KOPT-K1 (cell line): ENCODE results near the gene POLR1B.

Source experiments
- H3K27ac ChIP-seq: fragments of 200-600 bp; sonication (generic); 2 replicates; pipeline ENCODE4 v1.5.1; 2016; ENCODE audit warnings: antibody characterized with exemption, mild to moderate bottlenecking, low read depth, low read length; ENCODE audit not compliant: poor library complexity, severe bottlenecking
- H3K36me3 ChIP-seq: fragments of 200-600 bp; sonication (generic); 2 replicates; pipeline ENCODE4 v1.5.1; 2017; ENCODE audit warnings: antibody characterized with exemption, mild to moderate bottlenecking, low read length, moderate library complexity; ENCODE audit not compliant: insufficient read depth
- H3K9me3 ChIP-seq: fragments of 200-600 bp; sonication (generic); 2 replicates; pipeline ENCODE4 v1.5.1; 2017; ENCODE audit warnings: antibody characterized with exemption, low read length, mild to moderate bottlenecking; ENCODE audit not compliant: insufficient read depth, poor library complexity, severe bottlenecking

POLR1B gene

DNA sequence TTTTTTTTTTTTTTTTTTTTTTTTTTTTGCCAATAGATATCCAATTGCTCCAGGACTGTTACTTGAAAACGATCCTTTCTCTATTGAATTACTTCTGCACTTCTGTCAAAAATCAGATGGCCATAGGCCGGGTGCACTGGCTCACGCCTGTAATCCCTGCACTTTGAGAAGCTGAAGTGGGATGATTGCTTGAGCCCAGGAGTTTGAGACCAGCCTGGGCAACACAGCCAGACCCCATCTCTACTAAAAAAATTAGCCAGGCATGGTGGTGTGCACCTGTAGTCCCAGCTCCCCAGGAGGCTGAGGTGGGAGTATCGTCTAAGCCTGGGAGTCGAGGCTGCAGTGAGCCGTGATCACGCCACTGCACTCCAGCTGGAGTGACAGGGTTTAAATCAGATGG, 37.8 kb downstream of the POLR1B start:
- peaks cover 32% of the 10 kb centered on the region for H3K36me3 ChIP-seq
- H3K27ac ChIP-seq, result no peak overlapping the region
- H3K9me3 ChIP-seq, result no peaks in the 10 kb centered on the region

DNA sequence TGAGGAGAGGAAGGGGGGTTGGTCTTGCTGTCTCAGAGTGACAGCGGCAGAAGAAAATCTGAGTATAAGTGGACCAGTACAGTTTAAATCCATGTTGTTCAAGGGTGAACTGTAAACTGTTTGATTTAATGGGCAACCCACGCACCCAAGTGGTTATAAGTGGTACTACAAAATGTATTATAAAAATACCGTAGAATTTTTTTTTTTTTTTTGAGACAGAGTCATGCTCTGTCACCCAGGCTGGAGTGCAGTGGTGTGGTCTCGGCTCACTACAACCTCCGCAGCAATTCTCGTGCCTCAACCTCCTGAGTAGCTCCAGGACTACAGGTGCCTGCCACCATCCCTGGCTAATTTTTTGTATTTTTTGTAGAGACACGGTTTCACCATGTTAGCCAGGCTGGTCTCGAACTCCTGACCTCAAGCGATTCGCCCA, 40.1 kb downstream of the POLR1B start:
- peaks cover 9% of the 10 kb centered on the region for H3K36me3 ChIP-seq
- no peaks in the 10 kb centered on the region for H3K9me3 ChIP-seq
- H3K27ac ChIP-seq, result no peak overlapping the region

DNA sequence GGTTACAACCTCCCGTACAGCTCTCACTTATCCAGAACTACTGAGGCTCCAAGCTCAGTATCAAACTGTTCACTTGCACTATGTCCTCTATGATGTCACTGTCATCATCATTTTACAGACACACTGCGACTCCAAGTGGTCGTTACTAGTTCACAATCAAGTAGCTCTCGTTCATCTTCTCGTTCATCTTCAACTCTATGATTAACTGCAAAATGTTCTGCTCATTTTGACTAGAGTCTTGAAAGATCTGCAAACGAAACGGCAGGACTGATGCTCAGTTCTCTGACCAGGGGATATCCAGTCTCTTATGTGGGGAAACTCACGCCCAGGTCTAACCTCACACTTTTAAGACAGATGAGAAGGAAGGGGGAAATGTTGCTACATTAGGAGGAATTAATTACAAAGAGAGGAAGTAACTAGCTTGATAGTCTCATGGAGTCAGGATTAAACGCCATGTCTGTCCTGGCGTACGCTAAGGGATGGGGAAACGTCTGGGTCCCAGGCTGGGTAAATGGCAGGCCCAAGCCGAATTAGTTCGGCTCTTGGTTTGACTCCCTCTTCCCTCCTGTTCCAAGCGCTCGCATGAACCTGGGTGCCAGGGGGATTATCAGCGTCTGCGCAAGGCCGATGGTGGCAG, 41.4 kb downstream of the POLR1B start:
- Histone ChIP-seq H3K27ac (peak overlapping the region; percentile 53), H3K9me3 (no peaks in the 10 kb centered on the region), H3K36me3 (no peaks in the 10 kb centered on the region)

DNA sequence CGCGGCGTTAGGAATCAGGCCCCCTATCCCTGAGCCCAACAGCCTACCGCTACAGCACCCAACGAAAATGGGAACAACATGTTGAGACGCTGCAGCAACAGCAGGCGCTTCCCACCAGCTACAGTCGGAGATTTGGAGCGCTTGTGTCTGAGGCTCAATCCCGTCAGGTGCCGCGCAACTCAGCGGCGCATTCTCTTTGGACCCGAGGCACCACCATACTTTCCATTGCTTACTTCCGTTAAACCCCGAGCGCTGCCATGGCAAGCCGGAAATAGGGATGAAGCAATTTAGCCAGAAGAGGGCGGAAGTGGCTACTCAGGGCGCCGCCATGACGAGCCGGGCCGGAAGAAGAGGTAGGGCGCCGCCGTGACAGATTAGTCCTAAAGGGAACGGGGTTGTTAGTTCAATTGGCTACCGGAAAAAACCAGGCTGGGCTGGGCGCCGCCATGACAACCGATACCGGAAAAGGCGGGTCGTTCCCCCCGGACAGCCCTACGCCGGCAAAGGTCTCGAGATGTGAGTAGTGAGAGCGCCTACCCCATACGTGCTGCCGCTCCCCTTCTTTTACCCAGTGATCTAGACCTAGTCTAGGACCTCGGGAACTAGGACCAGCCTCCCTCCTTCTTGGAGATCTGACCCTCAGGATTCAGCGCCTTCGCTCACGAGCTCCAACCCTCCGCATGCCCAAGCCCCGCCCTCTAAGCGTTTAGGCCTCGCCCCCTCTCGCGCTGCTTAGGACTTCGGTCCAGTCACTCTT, 42.0 kb downstream of the POLR1B start, which contains the start of gene CHCHD5:
Gene CHCHD5, plus strand, starts transcription at position 476 of the 757 bp plus-strand sequence. Its CDS starts 39 bp downstream, at position 515.
- Histone ChIP-seq H3K9me3 (no peaks in the 10 kb centered on the region), H3K27ac (peak within 1 kb of the TSS; percentile 53), H3K36me3 (no peaks in the 10 kb centered on the region)

DNA sequence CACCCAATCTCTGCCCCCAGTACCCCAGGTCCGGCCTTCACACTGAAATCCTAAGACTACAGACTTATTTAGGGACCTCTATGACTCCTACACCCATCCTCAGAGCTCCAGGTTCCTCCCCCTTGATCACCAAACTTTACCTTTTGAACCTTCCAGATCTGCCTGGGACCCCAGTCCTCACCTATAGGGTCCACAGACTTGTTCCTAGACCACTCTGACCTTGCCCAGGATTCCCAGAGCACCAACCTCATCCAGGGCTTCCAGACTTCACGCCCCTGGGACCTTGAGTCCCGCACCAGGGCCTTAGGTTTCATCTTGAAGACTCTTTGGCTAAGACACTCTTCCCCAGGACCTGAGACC, 42.6 kb downstream of the POLR1B start:
- Histone ChIP-seq H3K9me3 (no peaks in the 10 kb centered on the region), H3K36me3 (no peaks in the 10 kb centered on the region), H3K27ac (peak overlapping the region; percentile 53)

DNA sequence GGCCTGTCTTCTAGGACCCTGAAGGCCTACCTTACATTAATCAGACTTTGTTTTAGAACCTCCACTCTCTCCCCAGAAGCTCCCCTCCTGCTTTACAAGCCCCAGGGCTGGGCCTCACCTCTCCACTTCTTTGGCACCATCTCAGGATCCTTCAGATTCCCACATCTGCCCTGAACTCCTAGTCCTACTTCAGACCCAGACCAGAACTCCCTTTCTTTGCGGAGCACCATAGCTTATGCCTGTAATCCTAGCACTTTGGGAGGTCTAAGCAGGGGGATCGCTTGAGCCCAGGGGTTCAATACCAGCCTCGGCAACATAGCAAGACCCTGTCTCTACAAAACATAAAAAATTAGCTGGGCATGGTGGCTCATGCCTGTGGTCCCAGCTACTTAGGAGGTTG, 43.1 kb downstream of the POLR1B start:
- Histone ChIP-seq H3K27ac (peak overlapping the region; percentile 53), H3K36me3 (no peaks in the 10 kb centered on the region), H3K9me3 (no peaks in the 10 kb centered on the region)

DNA sequence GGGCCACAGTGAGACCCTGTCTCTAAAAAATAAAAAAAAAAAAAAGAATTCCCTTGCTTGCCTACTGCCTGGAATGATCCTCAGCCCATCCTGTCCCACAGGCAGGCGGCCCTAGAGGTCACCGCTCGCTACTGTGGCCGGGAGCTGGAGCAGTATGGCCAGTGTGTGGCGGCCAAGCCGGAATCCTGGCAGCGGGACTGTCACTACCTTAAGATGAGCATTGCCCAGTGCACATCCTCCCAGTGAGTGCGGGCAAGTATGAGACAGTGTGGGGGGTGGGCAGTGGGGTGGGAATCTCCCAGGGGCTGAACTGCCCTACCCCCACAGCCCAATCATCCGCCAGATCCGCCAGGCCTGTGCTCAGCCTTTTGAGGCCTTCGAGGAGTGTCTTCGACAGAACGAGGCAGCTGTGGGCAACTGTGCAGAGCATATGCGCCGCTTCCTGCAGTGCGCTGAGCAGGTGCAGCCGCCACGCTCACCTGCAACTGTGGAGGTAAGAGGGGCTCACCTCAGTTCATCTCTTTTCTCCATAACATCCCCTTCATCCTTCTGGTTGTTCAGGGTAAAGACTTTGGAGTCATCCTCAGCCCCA, 43.7 kb downstream of the POLR1B start:
- H3K9me3 ChIP-seq, result no peaks in the 10 kb centered on the region
- H3K36me3 ChIP-seq, result no peaks in the 10 kb centered on the region
- no peak overlapping the region for H3K27ac ChIP-seq

DNA sequence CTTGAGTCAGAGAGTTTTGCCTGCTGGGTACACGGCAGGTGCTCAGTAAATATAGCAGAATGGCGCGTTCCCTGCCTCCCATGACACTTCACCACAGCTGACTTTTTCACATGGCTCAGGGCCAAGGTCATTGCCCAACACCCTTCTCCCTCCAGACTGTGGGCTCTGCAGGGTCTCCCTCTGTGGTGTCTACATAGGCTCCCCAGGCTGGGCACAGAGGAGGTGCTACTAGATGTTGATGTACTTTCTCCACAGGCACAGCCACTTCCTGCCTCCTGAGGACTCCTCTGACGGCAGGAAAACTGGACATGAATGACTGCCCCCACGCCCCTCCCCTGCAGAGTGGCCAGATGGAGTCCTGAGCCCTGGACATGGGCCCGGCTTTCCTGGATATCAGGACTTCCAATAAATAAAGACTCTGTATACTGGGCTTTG, 46.4 kb downstream of the POLR1B start:
- Histone ChIP-seq H3K27ac (no peak overlapping the region), H3K36me3 (no peaks in the 10 kb centered on the region), H3K9me3 (no peaks in the 10 kb centered on the region)

DNA sequence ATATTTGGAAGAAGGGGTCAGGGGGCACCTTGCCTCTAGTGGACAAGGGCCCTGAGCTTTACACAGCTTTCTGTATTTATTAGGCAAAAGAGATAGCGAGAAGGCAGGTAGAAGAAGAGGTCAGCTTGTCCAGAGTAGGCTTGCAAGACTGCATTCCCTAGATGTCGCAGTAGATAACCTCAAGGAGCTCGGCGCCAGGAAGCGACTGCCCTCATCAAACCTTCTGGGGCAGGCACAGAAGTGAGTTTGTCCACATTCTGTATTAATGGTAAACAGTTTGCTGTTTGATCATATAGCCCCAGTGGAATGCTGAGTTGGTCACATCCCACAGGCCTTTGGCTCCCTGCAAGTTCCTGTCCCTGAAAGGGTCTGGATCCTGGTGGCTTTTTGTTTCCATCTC, 49.1 kb downstream of the POLR1B start:
- Histone ChIP-seq H3K27ac (no peak overlapping the region), H3K36me3 (no peaks in the 10 kb centered on the region), H3K9me3 (no peaks in the 10 kb centered on the region)

DNA sequence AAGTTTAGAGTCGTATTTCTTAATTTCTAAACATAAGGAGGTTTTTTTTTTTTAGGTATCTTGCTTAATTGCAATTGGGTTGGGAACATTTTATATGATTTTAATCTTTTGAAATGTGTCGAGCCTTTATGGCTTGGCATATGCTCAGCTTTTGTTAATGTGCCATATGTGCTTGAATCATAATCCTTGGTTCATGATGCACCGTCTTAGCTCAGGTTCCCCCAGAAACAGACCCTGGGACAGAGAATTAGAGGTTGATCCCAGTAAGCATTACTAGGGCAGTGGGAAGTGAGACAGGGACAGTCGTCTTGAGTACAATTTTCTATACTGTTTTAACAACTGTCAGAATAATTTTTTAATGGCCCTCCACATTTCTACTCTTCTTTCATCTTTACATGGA, 51.5 kb downstream of the POLR1B start:
- no peaks in the 10 kb centered on the region for H3K9me3 ChIP-seq
- no peaks in the 10 kb centered on the region for H3K36me3 ChIP-seq
- H3K27ac ChIP-seq, result no peak overlapping the region

DNA sequence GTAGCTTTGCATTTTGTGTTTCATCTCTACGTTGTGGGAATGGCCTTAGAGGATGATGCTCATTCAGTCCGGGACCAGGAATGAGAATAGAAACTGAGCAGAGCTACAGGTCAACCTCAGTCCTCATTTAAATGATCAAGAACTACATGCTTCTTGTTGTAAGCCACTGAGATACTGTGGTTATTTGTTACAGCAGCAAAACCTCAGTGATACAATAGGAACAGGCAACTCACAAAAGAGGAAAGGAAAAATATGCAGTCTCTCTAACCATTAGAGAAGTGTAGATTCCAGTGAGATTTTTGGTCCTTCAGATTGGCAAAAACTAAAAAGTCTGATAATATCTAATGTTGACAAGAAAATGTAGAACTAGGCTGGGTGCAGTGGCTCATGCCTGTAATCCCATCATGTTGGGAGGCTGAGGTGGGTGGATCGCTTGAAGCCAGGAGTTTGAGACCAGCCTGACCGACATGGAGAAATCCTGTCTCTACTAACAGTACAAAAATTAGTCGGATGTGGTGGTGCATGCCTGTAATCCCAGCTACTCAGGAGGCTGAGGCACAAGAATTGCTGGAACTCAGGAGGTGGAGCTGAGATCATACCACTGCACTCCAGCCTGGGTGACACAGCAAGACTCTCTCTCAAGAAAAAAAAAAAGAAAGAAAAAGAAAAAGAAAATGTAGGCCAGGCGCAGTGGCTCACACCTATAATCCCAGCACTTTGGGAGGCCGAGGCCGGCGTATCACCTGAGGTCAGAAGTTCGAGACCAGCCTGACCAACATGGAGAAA, 55.5 kb downstream of the POLR1B start:
- Histone ChIP-seq H3K9me3 (no peaks in the 10 kb centered on the region), H3K36me3 (no peaks in the 10 kb centered on the region)

DNA sequence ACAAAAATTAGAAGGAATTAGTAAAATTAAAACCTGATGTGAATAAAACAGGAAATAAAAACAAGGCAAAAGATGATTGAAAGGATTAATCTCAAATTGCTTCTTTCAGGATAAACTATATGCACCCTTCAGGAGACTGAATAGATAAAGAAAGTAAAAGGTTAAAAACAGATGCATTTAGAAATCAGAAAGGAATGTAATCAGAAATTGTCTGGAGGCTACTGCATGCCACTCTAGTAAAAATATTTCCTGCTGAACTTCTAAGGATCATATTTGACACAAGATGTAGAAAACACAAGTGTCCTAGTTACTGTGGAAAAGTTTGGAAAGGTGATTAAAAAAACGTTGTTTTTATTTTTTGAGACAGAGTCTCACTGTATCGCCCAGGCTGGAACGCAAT, 58.4 kb downstream of the POLR1B start:
- H3K36me3 ChIP-seq, result no peaks in the 10 kb centered on the region
- H3K9me3 ChIP-seq, result no peaks in the 10 kb centered on the region
- H3K27ac ChIP-seq, result no peak overlapping the region

More for the DNA sequence above, 55.5 kb downstream of the POLR1B start:
- H3K27ac ChIP-seq, result no peak overlapping the region

DNA sequence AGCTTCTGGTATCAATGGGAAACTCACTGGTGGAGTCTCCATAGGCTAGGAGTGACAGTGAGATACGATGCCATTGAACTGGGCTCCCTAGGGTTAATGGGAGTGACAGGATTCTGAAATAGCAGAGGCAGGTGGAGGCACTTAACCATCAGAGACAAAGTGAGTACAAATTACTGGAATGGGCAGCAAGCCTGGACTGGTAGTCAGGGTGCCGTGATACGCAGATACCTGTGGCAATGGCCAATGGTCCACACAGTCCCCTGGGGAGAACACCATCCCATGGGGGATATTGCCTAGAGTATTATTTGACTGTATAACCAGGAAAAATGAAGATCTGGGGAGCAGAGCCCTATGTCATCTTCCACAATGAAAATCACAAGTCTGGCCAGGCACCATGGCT, 59.5 kb downstream of the POLR1B start:
- Histone ChIP-seq H3K36me3 (no peaks in the 10 kb centered on the region), H3K9me3 (no peaks in the 10 kb centered on the region), H3K27ac (no peak overlapping the region)

DNA sequence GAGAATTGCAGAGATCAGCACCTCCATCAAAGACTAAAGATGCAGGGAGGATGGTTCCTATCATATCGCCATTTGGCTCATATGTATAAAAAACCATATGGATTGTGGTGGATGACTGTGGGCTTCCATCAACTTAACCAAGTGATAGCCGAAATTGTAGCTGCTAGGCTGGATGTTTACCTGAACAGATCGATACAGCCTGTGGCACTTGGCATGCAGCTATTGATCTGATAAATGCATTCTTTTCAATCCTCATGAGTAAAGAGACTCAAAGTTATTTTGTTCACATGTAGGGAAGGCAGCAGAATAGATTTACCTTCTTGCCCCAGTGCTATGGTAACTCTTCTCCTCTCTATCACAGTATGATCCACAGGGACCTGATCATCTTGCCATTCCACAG, 60.7 kb downstream of the POLR1B start:
- Histone ChIP-seq H3K36me3 (no peaks in the 10 kb centered on the region), H3K9me3 (no peaks in the 10 kb centered on the region), H3K27ac (no peak overlapping the region)

DNA sequence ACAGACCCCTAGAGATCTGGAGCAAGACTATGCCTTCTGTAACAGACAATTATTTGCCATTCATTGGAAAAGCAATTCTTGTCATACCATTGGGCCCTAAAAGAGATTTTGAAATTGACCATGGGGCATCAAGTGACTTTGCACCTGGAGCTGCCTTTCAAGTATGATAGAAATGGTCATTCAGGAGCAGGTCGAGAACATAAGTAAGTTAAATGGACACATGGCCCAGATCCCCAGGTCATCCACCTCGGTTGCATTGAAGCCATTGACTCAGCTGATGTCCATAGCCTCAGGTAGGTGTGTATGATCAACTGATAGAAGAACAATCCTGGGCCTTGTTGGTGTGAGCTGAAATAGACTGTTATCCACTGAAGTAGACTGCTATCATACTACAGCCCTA, 61.5 kb downstream of the POLR1B start:
- no peaks in the 10 kb centered on the region for H3K9me3 ChIP-seq
- no peak overlapping the region for H3K27ac ChIP-seq
- no peaks in the 10 kb centered on the region for H3K36me3 ChIP-seq
